NAMALWA (cell line): ENCODE data around the gene LPAR1.

Experiments used
- DNase-seq: peaks from one replicate; pipeline ENCODE4 v3.0.0-alpha.2; 2015; ENCODE audit warnings: low spot score

LPAR1 gene

GRCh38 chr9:110918316-110919049 is 119.8 kb downstream of the LPAR1 start:
- no peak for DNase-seq

GRCh38 chr9:110916403-110916802 is 121.9 kb downstream of the LPAR1 start:
- no peak for DNase-seq

GRCh38 chr9:110912419-110913291 is 125.6 kb downstream of the LPAR1 start:
- no peak for DNase-seq

- DNase-seq: no peak
Measured at GRCh38 chr9:110911659-110912418, 126.4 kb downstream of the LPAR1 start.

GRCh38 chr9:110908894-110909293 is 129.4 kb downstream of the LPAR1 start:
- DNase-seq: no peak

- DNase-seq: no peak
Measured at GRCh38 chr9:110900917-110901316, 137.4 kb downstream of the LPAR1 start.

- no peak for DNase-seq
Measured at GRCh38 chr9:110900456-110900855, 137.8 kb downstream of the LPAR1 start.

- no peak for DNase-seq
Measured at GRCh38 chr9:110898866-110899265, 139.4 kb downstream of the LPAR1 start.

- no peak for DNase-seq
Measured at GRCh38 chr9:110898358-110898757, 139.9 kb downstream of the LPAR1 start.

GRCh38 chr9:110897943-110898342 is 140.3 kb downstream of the LPAR1 start:
- DNase-seq: no peak

- DNase-seq: no peak
Measured at GRCh38 chr9:110895147-110895905, 142.9 kb downstream of the LPAR1 start.

GRCh38 chr9:110894731-110895130 is 143.5 kb downstream of the LPAR1 start:
- no peak for DNase-seq

- DNase-seq: no peak
Measured at GRCh38 chr9:110892689-110893088, 145.6 kb downstream of the LPAR1 start.

GRCh38 chr9:110891760-110892159 is 146.5 kb downstream of the LPAR1 start:
- DNase-seq: no peak

- no peak for DNase-seq
Measured at GRCh38 chr9:110890416-110890815, 147.9 kb downstream of the LPAR1 start.

- no peak for DNase-seq
Measured at GRCh38 chr9:110887276-110887675, 151.0 kb downstream of the LPAR1 start.

- DNase-seq: no peak
Measured at GRCh38 chr9:110886832-110887231, 151.4 kb downstream of the LPAR1 start.

GRCh38 chr9:110880189-110880588 is 158.1 kb downstream of the LPAR1 start:
- no peak for DNase-seq

- no peak for DNase-seq
Measured at GRCh38 chr9:110877374-110877773, 160.9 kb downstream of the LPAR1 start.

GRCh38 chr9:110876929-110877328 is 161.3 kb downstream of the LPAR1 start:
- no peak for DNase-seq

- DNase-seq: peak; percentile 26
Measured at GRCh38 chr9:110874963-110875674, 163.2 kb downstream of the LPAR1 start.
